GM21737 (cell line): Measurements from ENCODE around the gene FBXO2.

ENCODE experiments used
- ATAC-seq: cut with Tn5 transposase; IDR thresholded peaks from one replicate; pipeline ENCODE4 v1.9.1; 2021; ENCODE audit warnings: mild to moderate bottlenecking, moderate library complexity; ENCODE audit not compliant: unreplicated experiment

Gene FBXO2, protein sequence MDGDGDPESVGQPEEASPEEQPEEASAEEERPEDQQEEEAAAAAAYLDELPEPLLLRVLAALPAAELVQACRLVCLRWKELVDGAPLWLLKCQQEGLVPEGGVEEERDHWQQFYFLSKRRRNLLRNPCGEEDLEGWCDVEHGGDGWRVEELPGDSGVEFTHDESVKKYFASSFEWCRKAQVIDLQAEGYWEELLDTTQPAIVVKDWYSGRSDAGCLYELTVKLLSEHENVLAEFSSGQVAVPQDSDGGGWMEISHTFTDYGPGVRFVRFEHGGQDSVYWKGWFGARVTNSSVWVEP

DNA sequence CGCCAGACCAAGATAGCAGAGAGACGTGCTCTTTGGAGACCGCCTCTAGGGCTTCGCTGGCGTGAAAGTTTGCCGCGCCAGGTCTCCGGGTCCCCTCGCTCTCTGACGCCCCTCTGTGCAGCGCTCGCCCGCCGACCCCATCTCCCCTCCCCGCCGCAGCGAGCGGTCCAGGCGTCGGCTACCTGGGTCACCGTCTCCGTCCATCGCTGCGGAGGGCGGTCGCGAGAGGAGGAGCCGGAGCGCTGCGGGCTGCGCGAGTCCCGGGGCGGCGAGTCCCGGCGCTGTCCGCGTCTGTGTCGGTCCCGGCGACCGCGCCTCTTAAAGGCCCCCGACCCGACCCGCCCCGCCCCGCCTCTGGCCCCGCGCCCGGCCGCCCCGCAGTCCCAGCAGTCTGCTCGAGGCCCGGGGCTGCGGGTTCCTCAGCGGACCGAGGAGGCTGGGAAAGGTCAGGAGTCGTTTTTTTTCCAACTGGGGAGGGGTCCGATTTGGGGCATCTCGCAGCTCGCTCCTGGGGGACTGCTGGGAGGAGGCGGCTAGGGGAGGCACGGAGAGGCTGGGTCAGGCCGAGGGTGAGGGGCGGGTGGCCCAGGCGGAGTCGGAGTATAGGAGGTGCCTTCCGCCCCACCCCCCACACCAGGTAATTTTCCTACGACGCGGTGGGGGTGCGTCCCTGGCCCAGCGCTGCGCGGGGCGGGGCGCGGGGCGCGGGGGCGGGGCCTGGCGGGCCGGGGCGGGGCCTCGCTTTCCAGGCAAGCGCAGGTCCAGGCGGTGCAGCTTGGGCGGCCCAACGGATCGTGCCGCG lies at the start of gene FBXO2, which contains the start of gene FBXO44:
Gene FBXO2 (minus strand): TSS at position 293 of the 802 bp plus-strand sequence. CDS start 89 bp downstream, at position 204.
Gene FBXO44 (plus strand): TSS at position 741 of the 802 bp plus-strand sequence. CDS start 959 bp downstream, outside the sequence.
- peak; percentile 75 for ATAC-seq

DNA sequence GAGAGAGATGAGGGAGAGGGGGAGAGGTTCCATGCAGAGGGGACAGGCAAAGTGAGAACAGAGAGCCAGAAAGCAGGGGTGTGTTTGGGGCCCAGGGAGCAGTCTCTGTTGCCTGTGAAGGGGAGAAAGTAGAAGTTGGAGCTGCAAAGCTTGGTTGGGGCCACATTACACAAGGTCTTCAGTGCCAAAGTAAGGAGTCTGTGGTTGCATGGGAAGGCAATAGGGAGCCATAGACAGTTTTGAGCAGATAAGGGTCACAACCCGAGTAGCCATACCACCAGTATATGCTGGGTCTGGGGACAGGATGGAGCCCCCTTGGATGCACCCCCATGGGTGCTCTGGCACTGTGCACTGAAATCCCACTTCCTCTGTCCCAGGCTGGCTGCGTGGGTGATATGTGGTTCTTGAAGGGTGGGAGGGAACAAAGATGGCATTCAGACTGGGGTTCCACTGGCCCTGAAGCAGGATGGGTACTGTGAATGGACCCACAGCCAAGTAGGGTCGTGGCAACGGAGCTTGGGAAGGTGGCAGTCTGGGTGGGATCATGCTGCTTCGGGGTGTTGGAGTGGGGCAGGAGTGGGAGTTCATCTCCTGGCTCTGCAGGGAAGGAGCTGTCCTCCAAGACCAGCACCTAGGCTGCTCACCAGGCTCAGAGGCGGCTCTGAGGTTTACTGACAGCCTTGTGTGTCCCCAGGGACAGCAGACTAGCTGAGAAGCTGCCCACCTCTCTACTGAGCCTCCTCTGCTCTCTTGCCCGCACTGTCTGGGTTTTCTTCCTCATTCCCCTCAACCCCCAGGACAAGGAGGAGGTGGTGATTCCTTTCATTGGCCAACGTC lies 49.3 kb upstream of the FBXO2 start:
- no peak for ATAC-seq

DNA sequence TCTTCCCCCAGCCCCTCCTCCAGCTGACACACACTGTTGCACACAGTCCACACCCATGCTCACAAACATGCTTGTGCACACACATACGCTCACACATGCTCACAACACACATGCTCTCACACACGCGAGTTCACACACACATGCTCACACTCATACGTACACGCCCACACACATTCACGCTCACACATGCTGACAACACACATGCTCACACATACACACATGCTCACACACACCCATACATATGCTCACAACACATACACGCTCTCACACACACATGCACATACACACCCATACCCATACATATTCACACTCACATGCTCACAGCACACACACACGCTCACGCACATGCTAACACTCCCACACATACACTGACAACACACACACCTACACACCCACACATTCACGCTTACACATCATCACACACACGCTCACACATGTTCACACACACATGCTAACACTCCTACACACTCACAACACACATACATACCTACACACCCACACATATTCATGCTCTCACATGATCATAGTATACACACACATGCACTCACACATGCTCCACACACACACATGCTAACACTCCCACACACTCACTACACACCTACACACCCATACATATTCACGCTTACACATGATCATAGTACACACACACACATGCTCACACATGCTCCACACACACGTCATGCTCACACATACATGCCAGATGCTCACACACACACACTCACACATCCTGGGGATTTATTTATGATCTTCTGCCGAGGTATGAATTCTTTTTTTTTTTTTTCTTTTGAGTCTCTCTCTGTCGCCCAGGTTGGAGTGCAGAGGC lies 48.0 kb upstream of the FBXO2 start:
- ATAC-seq, result no peak

DNA sequence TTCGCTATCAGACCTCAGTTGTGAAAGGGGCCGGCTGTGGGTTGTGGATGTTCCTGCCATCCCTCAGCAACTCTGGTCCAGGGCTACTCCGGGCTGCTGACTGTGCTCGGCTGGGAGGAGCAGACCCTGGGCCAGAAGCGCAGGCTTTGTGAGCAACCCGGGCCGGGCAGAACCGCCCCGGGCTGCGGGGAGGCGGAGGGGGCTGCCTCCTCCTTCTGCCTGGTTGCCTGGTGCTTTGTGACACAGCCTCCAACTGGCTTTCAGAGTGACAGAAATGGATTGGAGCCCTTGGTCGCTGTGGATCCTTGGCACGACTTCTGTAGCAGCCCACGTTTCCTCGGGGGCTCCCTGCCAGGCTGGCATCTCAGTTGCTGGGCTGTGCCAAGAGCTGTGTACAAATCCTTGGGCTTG lies 47.3 kb upstream of the FBXO2 start:
- no peak for ATAC-seq

DNA sequence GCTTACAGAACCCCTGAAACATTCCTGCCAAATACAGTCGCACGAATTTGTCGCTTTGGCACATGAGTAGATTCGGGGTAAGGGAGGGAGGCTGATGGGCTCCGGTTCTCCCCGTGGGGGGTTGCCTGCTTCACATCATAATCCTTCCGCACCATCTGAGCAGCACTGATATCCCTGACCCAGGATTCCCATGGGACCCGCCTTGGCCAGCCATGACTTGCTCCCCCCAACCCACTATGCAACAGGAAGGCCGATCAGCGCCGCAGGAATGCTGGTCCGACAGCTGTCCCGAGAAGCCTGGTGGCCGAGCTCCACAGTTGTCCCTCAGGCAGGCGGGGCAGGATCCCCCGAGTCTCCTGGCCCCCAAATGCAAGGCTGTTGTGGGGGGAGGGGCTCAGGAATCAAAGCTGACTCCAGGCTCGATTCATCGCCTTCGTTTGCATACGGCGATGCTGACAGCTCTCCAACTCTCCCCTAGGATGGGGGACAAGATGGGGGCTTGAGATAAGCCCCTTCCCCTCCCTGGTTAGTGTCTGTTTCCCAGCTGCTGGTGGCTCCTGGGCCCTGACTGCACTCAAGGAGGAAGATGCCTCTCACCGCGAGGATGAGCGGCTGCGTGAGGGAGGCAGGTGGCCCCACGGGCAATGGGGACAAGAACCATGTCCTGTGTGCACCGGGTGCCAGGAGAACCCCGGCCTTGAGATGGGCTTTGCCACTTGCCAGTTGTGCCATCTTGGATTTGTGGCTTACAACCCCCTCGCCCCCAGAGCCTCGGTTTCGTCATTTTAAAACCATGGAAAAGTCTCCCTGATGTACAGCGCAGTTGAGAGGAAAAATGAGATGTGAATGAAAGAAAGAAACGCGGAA lies 46.6 kb upstream of the FBXO2 start:
- ATAC-seq, result no peak

DNA sequence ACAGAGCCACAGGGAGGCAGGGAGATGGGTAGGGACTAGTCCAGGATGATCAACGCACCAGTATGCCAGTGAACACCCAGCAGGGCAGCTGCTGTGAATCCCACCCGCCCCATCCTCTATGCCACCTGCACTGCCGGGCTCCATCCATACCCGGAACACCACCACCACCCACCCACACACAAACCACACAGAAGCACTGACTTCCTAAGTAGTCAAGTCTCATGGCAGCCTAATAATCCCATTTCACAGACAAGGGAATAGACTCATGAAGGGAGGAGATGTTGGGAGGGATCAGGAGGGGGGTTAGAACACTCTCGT lies 43.6 kb upstream of the FBXO2 start:
- ATAC-seq, result no peak

DNA sequence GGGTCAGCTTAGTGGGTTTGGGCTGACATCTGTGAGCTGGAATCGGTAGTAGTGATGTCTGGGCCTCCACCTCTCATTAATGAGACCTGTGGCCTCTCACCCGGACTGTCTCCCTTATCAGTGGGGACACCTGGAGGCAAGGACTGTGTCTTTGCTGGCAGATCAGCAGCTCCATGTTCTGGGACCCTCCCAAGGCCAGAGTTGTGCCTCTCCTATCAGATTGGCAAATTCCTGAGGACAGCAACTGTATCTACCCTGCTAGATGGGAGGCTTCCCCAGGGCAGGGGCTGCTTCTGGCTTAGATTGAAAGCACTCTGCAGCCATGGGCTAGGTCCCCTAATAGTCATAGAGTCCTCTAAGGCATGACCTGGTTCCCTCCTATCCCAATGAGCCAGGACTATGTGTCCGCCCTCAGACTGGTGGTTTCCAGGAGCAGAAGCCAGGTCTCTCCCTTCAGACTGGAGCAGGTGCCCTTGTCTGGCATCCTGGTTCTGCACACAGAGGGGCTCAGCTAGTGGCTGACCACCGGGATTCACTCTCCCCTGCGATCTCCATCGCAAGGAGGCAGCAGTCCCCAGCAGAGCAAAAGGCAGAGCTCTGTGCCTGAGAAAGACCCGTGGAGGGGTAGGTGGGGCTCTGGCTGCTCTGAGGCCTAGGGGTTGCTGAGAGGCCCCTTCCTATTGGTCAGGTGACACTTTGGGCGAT lies 43.1 kb upstream of the FBXO2 start:
- ATAC-seq, result no peak

DNA sequence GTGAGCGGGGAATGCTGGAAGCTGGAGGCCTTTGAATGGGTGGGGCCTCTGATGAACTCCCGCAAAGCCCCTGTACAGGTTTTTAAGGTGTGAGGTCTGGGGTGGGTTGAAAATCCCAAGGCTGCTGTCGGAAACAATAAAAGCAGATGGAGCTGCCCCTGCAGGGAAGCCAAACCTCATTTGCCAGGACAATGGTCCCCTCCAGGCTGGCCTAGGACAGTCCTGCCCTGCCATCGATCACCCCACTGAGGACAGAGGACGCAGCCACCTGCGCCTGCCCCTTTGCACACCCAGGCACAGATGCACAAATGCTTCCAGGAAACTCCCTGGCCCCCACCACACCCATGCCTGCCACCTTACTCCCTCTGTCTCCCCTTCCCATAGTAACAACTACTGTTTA lies 41.6 kb upstream of the FBXO2 start:
- no peak for ATAC-seq

DNA sequence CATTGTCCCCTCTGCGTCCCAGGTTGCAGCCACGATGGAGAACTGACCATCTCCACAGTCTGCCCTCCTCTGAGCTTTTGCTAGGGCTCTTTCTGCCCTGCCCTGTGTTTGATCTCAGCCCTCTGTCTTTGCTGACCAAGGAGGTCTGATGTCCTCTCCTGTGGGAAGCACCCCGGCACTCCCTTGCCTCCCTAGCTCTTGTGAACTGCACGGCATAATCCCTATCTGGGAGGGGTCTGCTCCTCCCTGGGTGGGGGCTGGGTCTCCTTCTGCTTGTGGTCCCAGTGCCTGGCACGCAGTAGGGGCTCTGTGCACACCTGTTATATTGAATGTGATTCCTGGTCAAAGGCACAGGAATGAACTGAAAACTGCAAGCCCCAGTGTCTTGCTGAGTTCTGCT lies 39.7 kb upstream of the FBXO2 start:
- no peak for ATAC-seq

DNA sequence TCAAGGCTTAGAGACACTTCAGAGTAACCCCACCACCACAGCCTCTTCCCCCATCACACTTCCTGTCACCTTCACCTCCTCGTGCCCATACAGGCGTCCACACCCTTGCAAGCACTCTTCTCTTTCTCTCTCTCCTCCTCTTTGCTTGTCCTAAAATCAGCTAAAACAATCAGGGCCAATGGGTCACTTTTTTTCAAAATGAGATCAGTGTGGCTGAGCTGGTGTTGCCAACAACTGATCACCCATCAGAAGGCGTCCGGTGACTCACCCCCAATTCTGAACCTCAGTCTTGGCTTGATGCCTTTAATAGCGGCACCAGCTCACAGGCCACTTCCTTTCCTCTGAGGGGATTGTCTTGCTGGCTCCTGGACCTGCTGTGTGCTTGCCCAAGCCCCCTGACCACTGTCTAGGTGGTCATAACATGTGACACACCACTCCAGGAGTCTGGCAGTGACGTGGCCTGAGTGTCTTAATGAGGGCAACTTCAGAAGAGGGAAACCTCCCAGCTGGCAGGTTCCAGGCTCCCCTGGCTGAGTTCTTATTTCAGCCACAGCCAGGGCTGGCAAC lies 38.9 kb upstream of the FBXO2 start:
- ATAC-seq, result no peak

DNA sequence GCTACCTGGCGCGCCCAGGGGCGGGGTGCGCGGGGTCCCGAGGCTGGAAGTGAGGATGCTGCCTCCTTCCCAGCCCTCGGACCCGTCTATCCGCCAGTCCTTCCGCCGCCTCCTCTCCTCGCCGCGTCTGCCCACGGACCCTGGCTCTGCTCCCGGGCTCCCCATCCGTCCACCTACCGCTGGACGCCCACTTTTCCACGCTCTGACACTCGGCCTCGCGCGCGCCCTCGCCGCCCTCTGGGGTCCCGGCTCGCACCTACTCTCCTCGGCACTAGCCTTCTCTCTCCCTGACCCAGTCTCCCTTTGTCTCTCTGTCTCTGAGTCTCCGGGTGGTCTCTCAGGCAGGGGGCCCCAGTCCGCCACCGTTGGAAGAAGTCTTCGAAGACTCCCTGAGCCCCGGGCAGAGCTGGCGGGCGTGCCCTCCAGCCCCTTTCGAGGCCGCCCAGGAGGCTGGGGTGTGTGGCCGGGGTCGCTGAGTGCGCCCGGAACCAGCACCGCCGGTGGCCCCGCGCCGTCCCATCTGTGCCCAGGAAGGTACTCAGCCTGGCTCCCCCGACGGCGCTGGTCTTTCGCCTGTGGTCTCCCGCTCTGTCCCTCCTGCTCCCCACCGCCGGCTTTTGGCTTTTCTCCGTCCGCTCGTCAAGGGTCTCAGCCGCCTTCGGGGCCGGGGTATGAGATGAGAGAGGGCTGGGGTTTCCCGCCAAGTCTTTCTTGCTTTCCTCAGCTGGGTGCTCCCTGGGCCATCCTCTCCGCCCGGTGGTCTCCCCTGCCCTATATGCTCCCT lies 37.9 kb upstream of the FBXO2 start:
- no peak for ATAC-seq

DNA sequence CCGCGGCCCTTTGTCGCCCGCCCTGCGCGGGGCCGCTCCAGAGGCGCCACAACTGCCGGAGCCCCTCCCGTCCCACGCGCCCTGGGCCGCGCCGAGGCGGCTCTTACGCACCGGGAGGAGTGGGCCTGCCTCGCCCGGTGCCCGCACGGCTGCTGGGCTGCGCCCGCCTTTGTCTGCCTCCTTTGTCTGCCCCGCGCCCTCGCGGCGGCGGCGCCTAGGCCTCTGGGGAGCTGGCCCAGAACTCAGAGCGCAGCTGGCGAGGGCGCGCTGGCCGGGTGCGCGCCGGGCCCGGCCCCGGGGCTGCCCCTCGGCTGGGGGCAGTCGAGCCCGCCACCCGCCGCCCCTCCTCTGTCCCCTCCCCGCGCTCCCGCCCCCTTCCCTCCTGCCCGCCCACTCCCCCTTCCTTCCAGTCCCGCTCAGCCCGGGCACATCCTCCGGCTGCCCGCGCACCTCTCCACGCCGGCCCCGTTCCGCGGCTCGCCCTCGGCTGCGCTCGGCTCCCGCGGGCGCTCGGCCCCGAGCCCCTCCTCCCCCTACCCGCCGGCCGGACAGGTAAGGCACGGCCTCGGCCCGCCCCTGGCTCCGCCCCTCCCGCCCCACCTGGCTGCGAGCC lies 37.2 kb upstream of the FBXO2 start, which contains the start of gene DRAXIN:
Gene DRAXIN (plus strand): TSS at position 409 of the 613 bp plus-strand sequence. CDS start 14,549 bp downstream, outside the sequence.
- ATAC-seq, result no peak

DNA sequence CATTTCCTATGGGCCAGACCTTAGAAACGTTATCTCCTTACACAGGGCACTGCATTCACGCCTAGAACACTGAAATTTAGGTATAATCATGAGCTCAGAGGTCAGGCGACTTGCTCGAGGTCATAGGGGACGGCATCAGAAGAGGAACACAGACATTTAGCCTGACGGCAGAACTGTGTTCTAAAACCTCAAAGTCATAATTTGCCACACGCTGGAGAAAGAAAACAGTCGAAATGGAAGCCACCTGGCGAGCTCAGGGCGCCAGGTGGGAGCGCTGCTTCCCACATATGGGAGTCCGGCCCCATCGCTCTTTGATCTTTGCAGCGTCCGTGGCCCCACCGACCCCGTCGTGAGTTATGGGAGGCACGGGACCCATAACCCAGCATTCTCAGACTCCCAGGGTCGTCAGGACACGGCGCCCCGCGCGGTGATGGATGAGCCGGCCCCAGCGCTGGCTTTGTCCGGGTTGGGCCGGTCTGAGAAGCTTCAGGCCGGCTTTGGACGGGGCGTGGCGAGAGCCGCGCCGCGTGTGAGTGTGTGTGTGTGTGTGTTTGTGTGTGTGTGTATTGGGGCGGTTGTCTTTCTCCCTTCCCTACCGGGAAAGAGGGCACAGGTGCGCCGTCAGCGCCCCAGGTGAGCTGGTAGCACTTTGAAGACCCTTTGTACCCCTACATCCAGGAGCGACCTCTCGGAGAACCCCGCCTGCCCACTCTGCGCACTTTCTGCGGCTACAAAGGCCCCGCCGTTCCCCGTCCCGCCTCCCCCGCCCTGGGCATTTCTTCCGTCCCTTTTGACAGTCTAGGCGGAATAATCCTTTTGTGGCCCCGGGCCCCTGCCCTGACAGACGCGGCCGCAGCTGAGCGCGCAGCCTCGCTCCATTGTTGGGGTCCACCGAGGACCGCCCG lies 36.4 kb upstream of the FBXO2 start:
- ATAC-seq, result no peak

DNA sequence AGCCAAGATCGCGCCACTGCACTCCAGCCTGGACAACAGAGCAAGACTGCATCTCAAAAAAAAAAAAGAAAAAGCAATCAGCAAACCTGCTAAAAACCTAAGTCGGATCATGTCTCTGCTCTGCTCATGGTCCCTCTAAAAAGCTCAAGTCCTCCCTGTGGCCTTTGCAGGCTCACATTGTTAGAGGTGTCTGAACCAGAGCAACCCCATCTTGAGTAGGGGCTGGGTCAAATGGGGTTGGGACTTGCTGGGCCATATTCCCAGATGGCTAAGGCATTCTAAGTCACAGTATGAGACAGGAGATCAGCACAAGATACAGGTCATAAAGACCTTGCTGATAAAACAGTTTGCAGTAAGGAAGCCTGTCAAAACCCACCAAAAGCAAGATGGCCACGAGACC lies 34.3 kb upstream of the FBXO2 start:
- ATAC-seq, result no peak

DNA sequence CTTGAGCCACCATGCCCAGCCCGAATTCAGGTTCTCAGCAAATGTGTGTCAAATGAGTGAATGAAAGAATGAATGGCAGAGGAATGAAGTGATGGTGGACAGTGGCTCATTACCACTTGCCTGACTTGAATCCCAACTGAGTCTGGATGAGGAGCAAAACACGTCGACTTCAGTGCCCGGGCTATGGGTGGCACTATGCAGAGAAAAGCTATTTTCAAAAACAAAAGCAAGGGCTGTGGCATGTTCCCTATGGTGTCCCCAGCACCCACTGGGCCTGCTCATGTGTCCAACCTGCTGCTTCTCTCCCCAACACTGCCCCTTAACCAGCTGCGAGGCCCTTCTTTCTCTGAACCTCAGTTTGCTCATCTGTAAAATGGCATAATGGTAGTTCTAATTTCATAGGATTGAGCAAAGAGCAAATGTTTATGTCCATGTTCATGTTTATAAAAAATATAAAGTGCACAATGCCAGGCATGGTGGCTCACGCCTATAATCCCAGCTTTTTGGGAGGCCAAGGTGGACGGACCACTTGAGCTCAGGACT lies 31.1 kb upstream of the FBXO2 start:
- no peak for ATAC-seq

DNA sequence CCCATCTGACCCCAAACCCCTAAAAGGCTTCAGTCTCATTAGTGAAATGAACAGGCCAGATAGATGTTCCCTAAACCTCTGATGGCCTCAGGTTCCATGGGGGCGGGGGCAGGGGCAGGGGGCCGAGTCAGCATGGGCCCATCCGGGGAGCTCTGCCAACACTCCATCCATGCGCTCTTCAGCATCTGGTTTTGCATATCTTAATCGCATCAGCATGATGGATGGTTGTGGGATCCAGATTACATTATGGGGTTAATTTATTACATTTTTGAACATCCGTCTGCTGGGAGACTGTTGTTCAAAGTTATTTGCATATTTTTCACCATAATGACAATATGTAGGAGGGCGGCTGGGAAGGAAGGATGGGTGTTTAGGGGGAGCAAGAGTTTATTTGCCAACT lies 29.8 kb upstream of the FBXO2 start:
- ATAC-seq, result no peak
